HL-60 (cell line): ENCODE data around the gene HOTAIR.

Source experiments
- DNase-seq, 2 experiments: peaks; one replicate each; pipeline ENCODE4 v3.0.0-alpha.2; 2010 to 2020; ENCODE audit warnings: low read depth in 1 of 2, low spot score in 1 of 2
- H3K27ac ChIP-seq: fragments of 250-450 bp; sonication (Bioruptor Pico); replicated peaks from 2 replicates; pipeline ENCODE4 v1.5.1; 2020; ENCODE audit warnings: mild to moderate bottlenecking, moderate library complexity
- H3K27me3 ChIP-seq: fragments of 250-450 bp; sonication (Bioruptor Pico); 2 replicates; pipeline ENCODE4 v1.5.1; 2021; ENCODE audit warnings: mild to moderate bottlenecking, moderate library complexity; ENCODE audit not compliant: insufficient read depth, poor library complexity, severe bottlenecking
- H3K4me3 ChIP-seq: replicated peaks from 2 replicates; pipeline ENCODE4 v1.5.1; 2011; ENCODE audit warnings: mild to moderate bottlenecking, control low read depth, low read length; ENCODE audit not compliant: insufficient read depth
- CTCF ChIP-seq: IDR thresholded peaks from one replicate; pipeline ENCODE4 v1.5.1; 2011; ENCODE audit warnings: low read length, control low read depth, inconsistent platforms; ENCODE audit not compliant: insufficient read depth
- GABPA ChIP-seq: IDR thresholded peaks from 2 replicates; pipeline ENCODE4 v1.6.1; 2012; ENCODE audit warnings: low read depth
- POLR2AphosphoS5 ChIP-seq: IDR thresholded peaks from 2 replicates; pipeline ENCODE4 v1.6.1; 2012; ENCODE audit warnings: low read depth
- SPI1 ChIP-seq: IDR thresholded peaks from 2 replicates; pipeline ENCODE4 v1.6.1; 2012; ENCODE audit warnings: low read depth, mild to moderate bottlenecking, borderline replicate concordance
- TF ChIP-seq, protein P1 (sequence below): IDR thresholded peaks from 2 replicates; pipeline ENCODE4 v1.6.1; 2012; ENCODE audit warnings: low read depth; ENCODE audit not compliant: insufficient replicate concordance

Gene HOTAIR

GRCh38 chr12:53931844-53932581 is 42.7 kb downstream of the HOTAIR start:
- Histone ChIP-seq H3K27ac (no peak overlapping the region), H3K27me3 (peaks cover 91% of the 10 kb centered on the region), H3K4me3 (no peak overlapping the region)
- DNase-seq: no peak
- no peak for TF ChIP-seq SPI1
- TF ChIP-seq GABPA: no peak
- TF ChIP-seq POLR2AphosphoS5: no peak
- TF ChIP-seq CTCF: no peak
- TF ChIP-seq, protein P1, sequence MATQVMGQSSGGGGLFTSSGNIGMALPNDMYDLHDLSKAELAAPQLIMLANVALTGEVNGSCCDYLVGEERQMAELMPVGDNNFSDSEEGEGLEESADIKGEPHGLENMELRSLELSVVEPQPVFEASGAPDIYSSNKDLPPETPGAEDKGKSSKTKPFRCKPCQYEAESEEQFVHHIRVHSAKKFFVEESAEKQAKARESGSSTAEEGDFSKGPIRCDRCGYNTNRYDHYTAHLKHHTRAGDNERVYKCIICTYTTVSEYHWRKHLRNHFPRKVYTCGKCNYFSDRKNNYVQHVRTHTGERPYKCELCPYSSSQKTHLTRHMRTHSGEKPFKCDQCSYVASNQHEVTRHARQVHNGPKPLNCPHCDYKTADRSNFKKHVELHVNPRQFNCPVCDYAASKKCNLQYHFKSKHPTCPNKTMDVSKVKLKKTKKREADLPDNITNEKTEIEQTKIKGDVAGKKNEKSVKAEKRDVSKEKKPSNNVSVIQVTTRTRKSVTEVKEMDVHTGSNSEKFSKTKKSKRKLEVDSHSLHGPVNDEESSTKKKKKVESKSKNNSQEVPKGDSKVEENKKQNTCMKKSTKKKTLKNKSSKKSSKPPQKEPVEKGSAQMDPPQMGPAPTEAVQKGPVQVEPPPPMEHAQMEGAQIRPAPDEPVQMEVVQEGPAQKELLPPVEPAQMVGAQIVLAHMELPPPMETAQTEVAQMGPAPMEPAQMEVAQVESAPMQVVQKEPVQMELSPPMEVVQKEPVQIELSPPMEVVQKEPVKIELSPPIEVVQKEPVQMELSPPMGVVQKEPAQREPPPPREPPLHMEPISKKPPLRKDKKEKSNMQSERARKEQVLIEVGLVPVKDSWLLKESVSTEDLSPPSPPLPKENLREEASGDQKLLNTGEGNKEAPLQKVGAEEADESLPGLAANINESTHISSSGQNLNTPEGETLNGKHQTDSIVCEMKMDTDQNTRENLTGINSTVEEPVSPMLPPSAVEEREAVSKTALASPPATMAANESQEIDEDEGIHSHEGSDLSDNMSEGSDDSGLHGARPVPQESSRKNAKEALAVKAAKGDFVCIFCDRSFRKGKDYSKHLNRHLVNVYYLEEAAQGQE: no peak

DNA sequence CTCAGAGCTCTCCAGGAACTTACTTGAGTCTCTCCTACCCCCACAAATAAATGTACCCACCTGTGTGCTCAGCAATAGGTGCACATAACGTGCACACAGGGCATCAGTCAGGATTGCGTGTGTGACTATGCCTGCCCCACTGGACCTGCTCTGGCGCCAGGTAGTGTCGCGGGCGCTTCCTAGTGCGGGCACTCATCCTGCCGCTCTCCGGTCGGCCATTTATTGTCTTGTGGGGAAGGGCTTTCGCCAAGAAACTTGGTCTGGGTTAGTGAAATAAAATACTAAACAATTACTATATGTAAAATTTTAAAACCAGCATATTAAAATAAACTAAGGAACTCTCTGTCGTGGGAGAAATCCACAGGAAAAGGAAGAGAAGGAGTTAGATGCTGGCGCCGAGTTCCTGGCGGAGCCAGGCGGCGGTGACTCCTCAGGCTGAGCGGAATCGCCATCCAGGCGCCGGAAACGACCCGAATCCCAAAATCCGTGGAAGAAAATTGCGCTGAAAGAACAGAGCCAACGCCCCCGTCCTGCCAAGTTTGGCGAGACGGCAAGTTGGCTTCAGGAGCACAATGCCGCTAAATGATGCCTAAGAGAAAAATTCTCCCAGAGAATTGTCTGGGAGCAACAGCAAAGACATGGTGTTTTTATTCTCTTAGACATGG is 44.0 kb downstream of the HOTAIR start:
- peaks cover 91% of the 10 kb centered on the region for H3K27me3 ChIP-seq
- DNase-seq: no peak
- H3K27ac ChIP-seq: no peak overlapping the region
- no peak for TF ChIP-seq POLR2AphosphoS5
- no peak for TF ChIP-seq SPI1
- TF ChIP-seq, protein P1: no peak
- TF ChIP-seq CTCF: no peak
- no peak overlapping the region for H3K4me3 ChIP-seq

GRCh38 chr12:53929527-53929926 is 45.2 kb downstream of the HOTAIR start:
- H3K27ac ChIP-seq: no peak overlapping the region
- no peak for DNase-seq
- no peak overlapping the region for H3K4me3 ChIP-seq
- TF ChIP-seq SPI1 (no peak), CTCF (no peak), POLR2AphosphoS5 (no peak), GABPA (no peak)
- TF ChIP-seq, protein P1: no peak
- H3K27me3 ChIP-seq: peaks cover 91% of the 10 kb centered on the region
